Measurements from ENCODE around the gene TTC14.

- TF ChIP-seq POLR2A (IDR thresholded peaks at IDR 0.05) (no peak), EP300 (IDR thresholded peaks at IDR 0.05; ENCODE audit: low read depth) (no peak)
These were observed 17.8 kb downstream of the TTC14 start for GRCh38 chr3:180619723-180620122.
